NK-92 (cell line): Measurements from ENCODE around the gene FOXP1.
"Not testable (repeated sequence)": the region's sequence is repeated elsewhere in the genome, so short reads cannot be mapped to it uniquely, and the experiment has no call there.

ENCODE experiments used
- DNase-seq: peaks from one replicate; lab custom pipeline; 2025; ENCODE audit not compliant: unreplicated experiment; lab: John Stamatoyannopoulos, UW

FOXP1 gene

DNA sequence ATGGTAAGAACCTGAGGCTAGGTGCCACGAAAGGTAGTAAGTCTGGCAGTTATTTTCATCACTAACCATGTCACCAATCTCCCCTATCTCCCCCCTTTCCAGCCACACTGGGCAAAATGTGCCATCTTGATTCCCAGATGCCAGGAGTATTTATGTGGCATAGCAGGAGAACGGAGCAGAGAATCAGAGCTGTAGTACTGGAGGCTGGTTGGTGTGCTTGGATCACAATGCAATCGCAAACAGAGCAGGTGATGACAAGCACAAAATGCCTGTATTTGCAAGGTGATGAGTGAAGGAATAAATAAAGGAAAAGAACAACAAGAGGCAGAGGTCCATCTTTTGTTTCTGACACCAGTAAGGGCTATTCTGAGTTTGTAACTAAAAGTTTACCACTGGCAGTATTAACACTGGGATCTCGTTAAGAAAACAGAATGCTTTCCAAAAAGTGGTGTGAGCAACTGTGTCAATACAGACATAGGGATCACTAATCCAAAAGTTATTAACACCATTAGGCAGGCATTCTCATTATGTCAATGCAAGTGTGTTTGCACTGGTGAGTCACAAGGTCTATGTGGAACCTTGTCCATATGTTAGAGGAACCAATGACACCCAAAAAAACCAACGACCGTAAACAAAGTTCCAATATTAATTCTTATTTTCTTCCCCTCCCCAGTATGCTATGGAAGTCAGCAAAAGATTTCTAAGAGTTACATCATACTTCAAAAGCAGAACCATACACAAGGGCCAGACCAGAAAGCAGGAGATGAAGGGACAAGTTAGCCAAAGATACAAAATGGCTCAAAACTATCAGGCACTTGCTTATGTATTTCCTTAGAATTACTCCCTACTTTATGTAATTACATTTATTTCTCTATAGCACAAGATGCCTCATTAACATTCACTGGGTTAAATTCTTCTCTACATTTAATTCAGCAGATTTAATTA lies 556.6 kb downstream of the FOXP1 start:
- no peak for DNase-seq

- no peak for DNase-seq
These were observed 558.0 kb downstream of the FOXP1 start for GRCh38 chr3:71025516-71025915.

- no peak for DNase-seq
These were observed 558.5 kb downstream of the FOXP1 start for GRCh38 chr3:71025010-71025409.

- DNase-seq = no peak
These were observed 560.8 kb downstream of the FOXP1 start for GRCh38 chr3:71022551-71023335.

DNA sequence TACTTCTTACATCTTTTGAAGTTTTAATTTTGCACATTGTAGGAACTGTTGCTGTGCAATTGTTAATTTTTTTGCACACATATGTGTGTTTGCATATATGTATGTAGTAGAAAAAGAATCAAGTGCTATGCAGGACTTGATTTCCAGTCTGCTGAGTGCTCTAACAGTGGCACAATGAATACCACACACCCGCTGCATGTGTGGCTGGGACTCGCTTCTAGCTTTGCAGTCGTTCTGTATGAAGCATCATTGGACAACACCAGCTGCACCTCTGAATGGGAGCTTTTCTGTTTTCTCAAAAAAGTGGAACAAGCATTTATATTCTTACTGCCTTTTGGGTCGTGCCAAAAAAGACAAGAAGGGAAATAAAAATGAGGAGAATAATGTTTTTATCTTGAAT lies 564.7 kb downstream of the FOXP1 start:
- no peak for DNase-seq

DNA sequence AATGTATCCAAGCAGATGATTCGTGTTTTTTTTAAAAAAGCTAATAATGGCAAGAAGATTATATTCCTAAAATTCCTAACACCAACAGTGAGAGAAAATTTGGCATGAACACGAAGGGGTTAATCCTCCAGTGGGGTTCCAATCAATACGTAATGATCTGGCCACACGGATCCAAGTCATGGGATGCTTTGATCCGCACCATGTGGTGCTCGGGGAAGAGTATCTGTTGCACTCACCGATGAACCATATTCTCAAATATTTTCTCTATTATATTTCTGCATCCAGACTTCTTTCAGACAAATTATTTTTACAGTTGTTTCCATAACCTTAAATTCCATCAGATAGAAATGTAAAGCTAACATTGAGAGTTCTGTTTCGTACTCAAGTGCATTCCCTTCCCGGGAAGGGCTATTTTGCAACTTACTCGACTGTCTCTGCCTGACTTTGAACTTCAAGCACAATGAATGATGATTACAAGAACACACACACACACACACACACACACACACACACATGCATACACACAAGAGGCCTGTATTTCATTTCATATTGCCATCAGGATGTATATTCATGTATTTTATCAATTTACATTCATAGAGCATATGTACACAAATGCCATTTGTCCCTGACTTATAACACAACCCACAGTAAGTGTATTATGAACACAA lies 567.2 kb downstream of the FOXP1 start:
- DNase-seq = no peak

- DNase-seq = not testable (repeated sequence)
These were observed 568.9 kb downstream of the FOXP1 start for GRCh38 chr3:71014616-71015015.

GRCh38 chr3:71012971-71013370 lies 570.6 kb downstream of the FOXP1 start:
- DNase-seq = no peak

DNA sequence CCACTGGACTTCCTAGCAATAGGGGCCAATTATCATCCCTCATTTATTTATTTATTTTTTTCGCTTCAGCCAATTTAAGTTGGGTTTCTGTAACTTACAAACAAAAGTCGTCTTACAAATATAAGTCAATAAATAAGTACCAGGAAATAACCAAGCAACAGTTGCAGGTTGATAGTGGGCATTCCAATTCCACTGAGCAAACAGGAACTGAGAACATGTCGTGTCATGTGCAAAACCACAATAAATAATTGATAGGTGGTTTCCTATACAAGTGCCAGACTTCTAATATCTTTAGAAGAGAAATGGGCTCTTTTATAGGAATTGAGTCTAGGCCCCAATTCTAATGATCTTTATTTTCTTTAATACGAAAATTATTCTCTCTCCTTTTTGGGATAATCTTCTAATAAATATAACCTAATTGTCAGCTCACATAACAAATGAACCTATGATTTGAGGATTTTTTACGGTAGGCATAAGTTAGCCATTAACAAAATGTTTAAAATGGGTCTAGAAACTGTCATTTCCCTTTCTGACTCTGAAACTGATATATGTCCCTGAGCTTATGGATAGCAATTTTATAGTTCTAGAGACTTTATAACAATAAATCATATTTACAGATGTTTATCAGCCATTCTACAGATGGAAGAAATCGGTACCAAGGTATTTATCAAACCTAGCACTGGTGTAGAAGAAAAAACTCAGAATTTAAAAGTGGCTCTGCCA lies 571.8 kb downstream of the FOXP1 start:
- DNase-seq = no peak

DNA sequence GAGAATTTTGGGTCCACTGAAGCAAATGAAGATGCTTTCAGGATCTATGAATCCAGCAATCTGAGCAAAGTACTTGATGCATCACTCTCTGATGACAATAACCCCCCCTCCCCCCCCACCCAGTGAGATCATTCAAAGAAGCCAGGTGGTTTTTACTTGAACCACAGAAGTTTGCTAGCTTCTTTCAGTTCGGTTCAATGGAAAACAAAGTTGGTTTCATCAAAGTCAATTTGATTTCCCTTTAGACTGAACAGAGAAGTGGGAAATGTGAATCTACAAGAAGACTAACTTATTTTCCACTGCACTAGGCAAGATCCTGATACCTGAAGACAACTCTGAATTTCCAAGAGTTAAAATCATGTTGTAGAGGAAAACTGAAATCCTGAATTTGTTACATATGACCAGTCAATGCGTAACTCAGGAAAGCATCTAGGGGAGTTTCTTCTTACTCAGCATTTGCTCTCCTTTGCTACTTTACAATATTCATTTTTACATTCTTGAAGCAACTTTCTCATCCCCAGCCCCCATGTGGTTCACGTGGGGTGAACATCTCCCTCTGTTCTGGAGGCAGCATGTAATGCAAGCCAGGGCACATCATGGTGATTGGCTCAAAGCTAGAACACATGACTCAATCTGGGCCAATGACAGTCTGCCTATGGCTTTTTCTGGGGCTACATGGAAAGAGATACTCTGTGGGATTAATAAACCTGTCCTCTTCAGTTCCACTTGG lies 572.6 kb downstream of the FOXP1 start:
- DNase-seq = no peak

DNA sequence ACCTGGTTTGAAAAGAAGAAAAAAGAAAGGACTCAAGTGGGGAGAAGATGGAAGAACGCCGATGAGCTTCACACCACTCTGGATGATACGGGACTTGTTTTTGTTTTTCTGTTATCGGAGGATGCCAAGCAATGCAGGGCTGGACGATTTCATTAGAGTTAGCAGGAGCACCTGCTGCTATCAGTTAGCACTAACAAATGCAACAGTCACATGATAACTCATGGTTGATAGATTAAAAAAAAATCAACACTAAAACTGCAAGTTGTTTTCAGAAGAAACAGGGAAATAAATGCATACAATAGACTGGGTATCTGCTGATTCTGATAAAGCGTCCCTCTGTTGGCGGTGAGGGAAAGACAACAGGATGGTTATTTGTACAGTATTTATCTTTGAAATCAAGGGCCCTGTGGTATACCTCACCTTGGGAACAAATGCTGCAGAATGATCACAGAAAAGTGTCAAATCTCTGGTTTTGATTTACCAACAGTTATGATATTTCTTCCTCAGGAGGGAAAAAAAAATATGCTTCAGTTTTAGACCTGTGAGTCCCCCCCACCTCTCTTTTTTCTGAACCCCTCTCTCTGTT lies 575.1 kb downstream of the FOXP1 start:
- DNase-seq = no peak

GRCh38 chr3:71006810-71007785 lies 576.4 kb downstream of the FOXP1 start:
- DNase-seq = no peak

GRCh38 chr3:71005702-71006321 lies 577.7 kb downstream of the FOXP1 start:
- DNase-seq = no peak

DNA sequence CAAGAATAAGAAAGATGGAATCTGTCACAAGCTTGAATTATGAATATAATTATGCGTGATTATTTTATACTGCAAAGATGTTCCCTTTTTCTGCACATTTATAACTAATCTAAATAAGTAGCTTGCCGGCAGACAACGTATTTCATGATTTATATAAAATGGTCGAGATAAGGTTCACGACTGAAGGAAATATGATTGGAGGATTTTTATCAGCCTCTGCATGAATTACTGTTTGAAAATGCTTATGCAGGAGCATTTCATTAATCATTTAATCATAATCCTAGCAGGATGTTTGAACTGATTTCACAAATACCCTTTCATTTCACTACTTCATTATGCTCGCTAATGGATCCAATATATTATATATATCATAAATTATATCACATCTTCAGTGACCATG lies 580.0 kb downstream of the FOXP1 start:
- DNase-seq = no peak

DNA sequence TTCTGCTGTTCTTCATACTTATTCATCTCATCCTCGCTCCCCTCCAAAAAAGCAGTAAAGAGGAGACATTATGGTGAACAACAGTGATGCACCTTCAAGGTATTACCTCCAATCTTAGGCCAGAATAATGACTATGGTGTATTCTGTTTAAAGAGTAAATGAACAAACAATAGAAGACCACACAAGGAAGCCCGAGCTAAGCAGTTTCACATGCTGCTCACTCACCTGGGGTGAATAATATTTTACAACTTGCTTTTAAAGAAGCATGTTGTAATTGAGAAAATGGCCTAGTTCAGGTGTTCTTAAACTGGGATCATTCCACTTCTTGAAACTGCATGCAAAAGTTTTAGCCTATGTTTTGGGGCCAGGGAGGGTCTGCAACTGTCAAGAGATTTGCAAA lies 581.2 kb downstream of the FOXP1 start:
- DNase-seq = no peak

GRCh38 chr3:71001303-71001830 lies 582.2 kb downstream of the FOXP1 start:
- no peak for DNase-seq

- DNase-seq = no peak
These were observed 583.0 kb downstream of the FOXP1 start for GRCh38 chr3:71000483-71000882.

DNA sequence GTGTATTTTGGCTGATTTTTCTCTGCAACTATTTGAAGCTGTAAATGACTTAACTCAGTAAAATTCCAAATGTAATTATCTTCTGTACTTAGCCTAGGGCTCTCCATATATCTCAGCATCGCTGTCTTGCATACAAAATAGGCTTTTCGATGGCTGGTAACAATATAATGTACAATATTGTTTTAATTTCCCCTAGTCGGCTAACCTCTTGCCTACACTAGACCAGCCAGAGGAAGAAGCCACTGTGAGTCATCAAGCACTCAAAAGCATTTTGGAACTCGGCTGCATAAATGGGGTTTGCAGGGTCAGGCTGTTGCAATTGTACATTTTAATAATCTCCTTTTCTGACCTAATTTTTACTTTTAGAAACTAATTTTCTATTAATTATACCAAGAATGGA lies 583.8 kb downstream of the FOXP1 start:
- no peak for DNase-seq
